IMR-90 (cell line): ENCODE measurements around the gene SRSF3. TPM values are rescaled to one million over a fixed set of nuclear protein-coding genes. Genes with fewer than 3 reads are reported as not detected.

Source experiments
- ATAC-seq: fragments of 200-7000 bp; cut with Tn5 transposase; 2 replicates; pipeline ENCODE4 v1.9.1; 2020; ENCODE audit warnings: low read depth, mild to moderate bottlenecking, moderate library complexity
- BruUV-seq: library from RNA; stranded (reverse); fragments of 400-500 nt; replicated peaks from 2 replicates; lab custom pipeline; 2021; lab: Mats Ljungman, UMichigan
- CTCF ChIA-PET: fragments of 300-600 bp; formaldehyde crosslinking; extraction: SDS; loops from one replicate; lab custom pipeline; 2021; ENCODE audit warnings: antibody characterized with exemption; lab: Yijun Ruan, JAX
- POLR2A ChIA-PET: fragments of 300-600 bp; sonication (Branson Sonifier 250); formaldehyde crosslinking; loops from one replicate; lab custom pipeline; 2022; ENCODE audit warnings: antibody characterized with exemption; ENCODE audit not compliant: unreplicated experiment; lab: Charles Lee
- DNase-seq: peaks from one replicate; pipeline ENCODE4 v3.0.0; 2013
- H2AFZ ChIP-seq: replicated peaks from 2 replicates; pipeline ENCODE3; 2013; ENCODE audit warnings: low read length, mild to moderate bottlenecking; ENCODE audit not compliant: poor library complexity
- H2AK5ac ChIP-seq: 2 replicates; pipeline ENCODE4 v1.6.1; 2013; ENCODE audit warnings: low read depth, low read length, inconsistent platforms
- H2AK9ac ChIP-seq: replicated peaks from 2 replicates; pipeline ENCODE3; 2013; ENCODE audit warnings: mild to moderate bottlenecking, low read depth, low read length, moderate library complexity; ENCODE audit not compliant: poor library complexity
- H2BK120ac ChIP-seq: 2 replicates; pipeline ENCODE4 v1.6.1; 2013; ENCODE audit warnings: low read depth, low read length, inconsistent platforms
- H2BK15ac ChIP-seq: 3 replicates; pipeline ENCODE4 v1.6.1; 2013; ENCODE audit warnings: low read depth, low read length, inconsistent platforms
- H2BK20ac ChIP-seq: 2 replicates; pipeline ENCODE4 v1.6.1; 2013; ENCODE audit warnings: low read depth, mild to moderate bottlenecking, inconsistent platforms, low read length, moderate library complexity
- H2BK5ac ChIP-seq: 2 replicates; pipeline ENCODE4 v1.6.1; 2013; ENCODE audit warnings: mild to moderate bottlenecking, low read depth, low read length, inconsistent platforms; ENCODE audit not compliant: poor library complexity, severe bottlenecking
- H3K14ac ChIP-seq: replicated peaks from 2 replicates; pipeline ENCODE4 v1.6.1; 2013; ENCODE audit warnings: low read depth, low read length, inconsistent platforms
- H3K18ac ChIP-seq: 2 replicates; pipeline ENCODE4 v1.6.1; 2013; ENCODE audit warnings: low read depth, low read length, control low read depth
- H3K23ac ChIP-seq: 2 replicates; pipeline ENCODE4 v1.6.1; 2013; ENCODE audit warnings: low read depth, low read length, inconsistent platforms
- H3K27ac ChIP-seq: 2 replicates; pipeline ENCODE4 v1.5.1; 2013; ENCODE audit warnings: mild to moderate bottlenecking, control low read depth, low read length; ENCODE audit not compliant: insufficient read depth
- H3K27me3 ChIP-seq: 2 replicates; pipeline ENCODE4 v1.6.1; 2013; ENCODE audit warnings: low read length; ENCODE audit not compliant: control insufficient read depth, insufficient read depth
- H3K36me3 ChIP-seq: 2 replicates; pipeline ENCODE4 v1.6.1; 2013; ENCODE audit warnings: low read length, mixed read lengths; ENCODE audit not compliant: control insufficient read depth, insufficient read depth
- H3K4ac ChIP-seq: 2 replicates; pipeline ENCODE4 v1.6.1; 2013; ENCODE audit warnings: low read depth, low read length, inconsistent platforms
- H3K4me1 ChIP-seq: 2 replicates; pipeline ENCODE4 v1.6.1; 2013; ENCODE audit warnings: low read length, mixed read lengths; ENCODE audit not compliant: control insufficient read depth, insufficient read depth
- H3K4me2 ChIP-seq: 2 replicates; pipeline ENCODE4 v1.6.1; 2013; ENCODE audit warnings: low read depth, mild to moderate bottlenecking, control low read depth, low read length, moderate library complexity
- H3K4me3 ChIP-seq: 2 replicates; pipeline ENCODE4 v1.5.1; 2013; ENCODE audit warnings: low read depth, mild to moderate bottlenecking, control low read depth, low read length, moderate library complexity; ENCODE audit not compliant: insufficient read depth
- H3K56ac ChIP-seq: 2 replicates; pipeline ENCODE4 v1.6.1; 2013; ENCODE audit warnings: low read length, inconsistent platforms; ENCODE audit not compliant: insufficient read depth; ENCODE audit errors: extremely low read depth
- H3K79me1 ChIP-seq, 2 experiments: 2 replicates each; pipeline ENCODE4 v1.6.1; 2013; ENCODE audit warnings: low read length in 2 of 2, inconsistent platforms in 1 of 2, low read depth in 1 of 2
- H3K9ac ChIP-seq: 2 replicates; pipeline ENCODE4 v1.6.1; 2013; ENCODE audit warnings: low read depth, low read length, control low read depth
- H3K9me1 ChIP-seq: 2 replicates; pipeline ENCODE4 v1.6.1; 2013; ENCODE audit warnings: low read length, inconsistent platforms; ENCODE audit not compliant: insufficient read depth
- H3K9me3 ChIP-seq: 2 replicates; pipeline ENCODE4 v1.6.1; 2013; ENCODE audit warnings: low read length; ENCODE audit not compliant: control insufficient read depth, insufficient read depth
- H4K20me1 ChIP-seq: 2 replicates; pipeline ENCODE4 v1.6.1; 2013; ENCODE audit warnings: low read length, inconsistent platforms; ENCODE audit not compliant: insufficient read depth
- H4K5ac ChIP-seq: 2 replicates; pipeline ENCODE4 v1.6.1; 2013; ENCODE audit warnings: mild to moderate bottlenecking, low read depth, low read length, control low read depth
- H4K8ac ChIP-seq, 2 experiments: 2 replicates each; pipeline ENCODE4 v1.6.1; 2013; ENCODE audit warnings: low read depth in 2 of 2, low read length in 2 of 2, control low read depth in 1 of 2, inconsistent platforms in 1 of 2
- H4K91ac ChIP-seq: 2 replicates; pipeline ENCODE4 v1.6.1; 2013; ENCODE audit warnings: low read depth, low read length, inconsistent platforms; ENCODE audit not compliant: insufficient read depth
- NFE2L2 ChIP-seq: fragments of 150-350 bp; IDR thresholded peaks from 2 replicates; pipeline ENCODE4 v1.6.1; 2016; ENCODE audit warnings: low read depth, mild to moderate bottlenecking, low read length
- POLR2A ChIP-seq: IDR thresholded peaks from 2 replicates; pipeline ENCODE4 v1.6.1; 2012; ENCODE audit warnings: mild to moderate bottlenecking, low read depth, low read length
- RAD21 ChIP-seq: IDR thresholded peaks from 2 replicates; pipeline ENCODE4 v1.6.1; 2012; ENCODE audit warnings: low read length, improper control_type of control experiment
- RCOR1 ChIP-seq: IDR thresholded peaks from 2 replicates; pipeline ENCODE4 v1.6.1; 2012; ENCODE audit warnings: mild to moderate bottlenecking, low read length, improper control_type of control experiment; ENCODE audit not compliant: insufficient replicate concordance
- SMC3 ChIP-seq: fragments of 150-350 bp; IDR thresholded peaks from 2 replicates; pipeline ENCODE4 v1.6.1; 2016; ENCODE audit warnings: low read depth, mild to moderate bottlenecking, antibody characterized with exemption, low read length, moderate library complexity
- WGBS, 2 experiments: methylation state at CpG; one replicate each; pipeline versions ENCODE4 v1.1.5 to v1.1.7; 2013; ENCODE audit warnings: missing lambda C conversion rate in 2 of 2; ENCODE audit not compliant: insufficient read length in 1 of 2; ENCODE audit errors: extremely low coverage in 2 of 2; 5-methylcytosine and 5-hydroxymethylcytosine counted together
- dilution Hi-C: fragments of 300-500 bp; cut with HindIII; formaldehyde crosslinking; loops from one replicate; pipeline ENCODE4 v1.14.3; 2018; ENCODE audit warnings: low sequenced_read_pairs; ENCODE audit not compliant: unreplicated experiment
- in situ Hi-C: fragments of 300-500 bp; cut with MboI; formaldehyde crosslinking; loops from 3 replicates; pipeline ENCODE4 v1.14.3; 2019; ENCODE audit warnings: low sequenced_read_pairs, inconsistent platforms, mixed read lengths
- intact Hi-C: fragments of 100-400 bp; cut with micrococcal nuclease; formaldehyde crosslinking; loops from 2 replicates; pipeline ENCODE4 v1.10.0; 2022
- polyA plus RNA-seq, 3 experiments: library from polyadenylated mRNA; depleted of rRNA; stranded (reverse); fragments of >200 nt; gene quantifications; 2 replicates each; pipeline ENCODE4 v1.2.3, GENCODE V29; 2012; ENCODE audit warnings: low replicate concordance in 1 of 3
- total RNA-seq: library from RNA; depleted of rRNA; stranded (reverse); fragments of >200 nt; gene quantifications from 2 replicates; pipeline ENCODE4 v1.2.3, GENCODE V29; 2012

SRSF3 gene
- total and polyA plus RNA-seq, 2 of the 4 experiments (the other 2 are of a cell fraction) = 237 to 297 TPM

- ATAC-seq (no peak), DNase-seq (no peak)
- Histone ChIP-seq H3K4me3 (no peak overlapping the region), H3K36me3 (no peaks in the 10 kb centered on the region), H3K56ac (no peak overlapping the region), H3K79me1 (no peaks in the 10 kb centered on the region), H2BK120ac (no peak overlapping the region), H4K5ac (no peak overlapping the region), H3K4ac (no peak overlapping the region), H3K9me1 (no peaks in the 10 kb centered on the region), H3K4me1 (peaks cover 4% of the 10 kb centered on the region; the same call in 1 of the 2 replicates), H3K9ac (no peak overlapping the region), H3K27me3 (no peaks in the 10 kb centered on the region; the same call in 1 of the 2 replicates), H3K18ac (no peak overlapping the region), H2BK20ac (no peak overlapping the region), H4K91ac (no peak overlapping the region), H3K4me2 (no peak overlapping the region), H2AFZ (no peak overlapping the region), H2AK5ac (no peak overlapping the region), H3K23ac (no peak overlapping the region), H3K27ac (no peak overlapping the region), H3K9me3 (no peaks in the 10 kb centered on the region), H2BK5ac (no peak overlapping the region), H4K20me1 (no peaks in the 10 kb centered on the region), H2AK9ac (no peak overlapping the region), H4K8ac (no peak overlapping the region), H2BK15ac (no peak overlapping the region), H3K14ac (no peak overlapping the region)
- ChIA-PET POLR2A (no interaction called here), CTCF (interaction anchor here (0.9 kb wide), 1 partner anchor 13 kb away, joined by 3 read pairs; no protein-coding TSS in a partner anchor)
- dilution Hi-C loops (no loop called here), intact Hi-C loops (no loop called here), in situ Hi-C loops (no loop called here)
- BruUV-seq = no TSS peak
- no CpG with 5 or more reads among the region's 4 CpGs for WGBS, 2 experiments
- TF ChIP-seq RCOR1 (no peak), SMC3 (no peak), NFE2L2 (no peak), RAD21 (no peak), POLR2A (no peak)
These were observed 30.3 kb upstream of the SRSF3 start for GRCh38 chr6:36563928-36564284.
